Inferior parietal cortex (tissue), 1 donor: ENCODE measurements around the gene NCK1.
"Not testable (repeated sequence)": the region's sequence is repeated elsewhere in the genome, so short reads cannot be mapped to it uniquely, and the experiment has no call there.

ENCODE experiments used
- DNase-seq: peaks from one replicate; pipeline ENCODE4 v3.0.0-alpha.2; 2016; ENCODE audit errors: extremely low spot score

The NCK1 gene

GRCh38 chr3:136862617-136863322, 762 bp downstream of the NCK1 start:
- no peak for DNase-seq

GRCh38 chr3:136869282-136869681, 7.3 kb downstream of the NCK1 start:
- DNase-seq = no peak

- not testable (repeated sequence) for DNase-seq
These were observed 10.2 kb downstream of the NCK1 start for GRCh38 chr3:136872258-136872657.

- not testable (repeated sequence) for DNase-seq
These were observed 17.5 kb downstream of the NCK1 start for GRCh38 chr3:136879510-136879909.

- no peak for DNase-seq
These were observed 20.6 kb downstream of the NCK1 start for GRCh38 chr3:136882571-136882970.

- DNase-seq = no peak
These were observed 22.1 kb downstream of the NCK1 start for GRCh38 chr3:136883967-136884720.

GRCh38 chr3:136885357-136886213, 23.6 kb downstream of the NCK1 start:
- DNase-seq = no peak

- DNase-seq = no peak
These were observed 27.9 kb downstream of the NCK1 start for GRCh38 chr3:136889947-136890346.

GRCh38 chr3:136891934-136892855, 30.2 kb downstream of the NCK1 start:
- no peak for DNase-seq

- no peak for DNase-seq
These were observed 31.9 kb downstream of the NCK1 start for GRCh38 chr3:136893848-136894443.

- DNase-seq = not testable (repeated sequence)
These were observed 35.2 kb downstream of the NCK1 start for GRCh38 chr3:136897171-136897570.

GRCh38 chr3:136898549-136898948, 36.5 kb downstream of the NCK1 start:
- DNase-seq = no peak

- no peak for DNase-seq
These were observed 36.9 kb downstream of the NCK1 start for GRCh38 chr3:136898954-136899353.

GRCh38 chr3:136899622-136900158, 37.7 kb downstream of the NCK1 start:
- DNase-seq = no peak

GRCh38 chr3:136900694-136901093, 38.7 kb downstream of the NCK1 start:
- DNase-seq = not testable (repeated sequence)

GRCh38 chr3:136901391-136901790, 39.4 kb downstream of the NCK1 start:
- no peak for DNase-seq

GRCh38 chr3:136902530-136902929, 40.5 kb downstream of the NCK1 start:
- not testable (repeated sequence) for DNase-seq

- DNase-seq = no peak
These were observed 41.9 kb downstream of the NCK1 start for GRCh38 chr3:136903899-136904298.

GRCh38 chr3:136904746-136905145, 42.7 kb downstream of the NCK1 start:
- no peak for DNase-seq

- no peak for DNase-seq
These were observed 43.5 kb downstream of the NCK1 start for GRCh38 chr3:136905549-136905948.
